WTC11 (cell line): ENCODE data around the gene SLC22A8. TPM values are rescaled to one million over a fixed set of nuclear protein-coding genes. Genes with fewer than 3 reads are reported as not detected.

Source experiments
- ATAC-seq: fragments of 200-7000 bp; cut with Tn5 transposase; 2 replicates; pipeline ENCODE4 v1.10.0; 2021; ENCODE audit warnings: mild to moderate bottlenecking, moderate library complexity
- CTCF ChIA-PET: fragments of 300-600 bp; sonication (Branson Sonifier 250); formaldehyde crosslinking; loops from one replicate; lab custom pipeline; 2021; ENCODE audit warnings: antibody characterized with exemption; lab: Charles Lee
- POLR2A ChIA-PET: fragments of 350-600 bp; sonication (Branson Sonifier 250); formaldehyde crosslinking; loops from one replicate; lab custom pipeline; 2021; ENCODE audit warnings: antibody characterized with exemption; lab: Charles Lee
- DNase-seq: peaks from one replicate; pipeline ENCODE4 v3.0.0; 2021; ENCODE audit warnings: low spot score
- H3K27ac Mint-ChIP-seq: 2 replicates; pipeline ENCODE4 v1.8.0; 2021; ENCODE audit warnings: mixed read lengths
- H3K27me3 Mint-ChIP-seq: 2 replicates; pipeline ENCODE4 v1.8.0; 2021; ENCODE audit warnings: low read depth, mild to moderate bottlenecking, moderate library complexity, mixed read lengths
- H3K36me3 Mint-ChIP-seq: 2 replicates; pipeline ENCODE4 v1.8.0; 2021; ENCODE audit warnings: mixed read lengths
- H3K4me1 Mint-ChIP-seq: 2 replicates; pipeline ENCODE4 v1.8.0; 2022; ENCODE audit warnings: mixed read lengths
- H3K4me3 Mint-ChIP-seq: 2 replicates; pipeline ENCODE4 v1.8.0; 2021; ENCODE audit warnings: mild to moderate bottlenecking, moderate library complexity, mixed read lengths
- H3K9me3 Mint-ChIP-seq: 2 replicates; pipeline ENCODE4 v1.8.0; 2021; ENCODE audit warnings: mixed read lengths
- ESRRA ChIP-seq: sonication (generic); formaldehyde crosslinking; IDR thresholded peaks from 2 replicates; pipeline ENCODE4 v1.8.1; 2022; ENCODE audit warnings: mild to moderate bottlenecking, missing genetic modification reagents, borderline replicate concordance
- FOXJ3 ChIP-seq: sonication (generic); formaldehyde crosslinking; IDR thresholded peaks from 2 replicates; pipeline ENCODE4 v1.9.0; 2021; ENCODE audit warnings: missing genetic modification reagents, mild to moderate bottlenecking, borderline replicate concordance
- GRHL2 ChIP-seq: fragments of 250-450 bp; sonication (Bioruptor Pico); IDR thresholded peaks from 2 replicates; pipeline ENCODE4 v1.8.0; 2022; ENCODE audit warnings: mild to moderate bottlenecking, moderate library complexity; ENCODE audit not compliant: insufficient replicate concordance, severe bottlenecking
- KAT7 ChIP-seq: sonication (generic); formaldehyde crosslinking; IDR thresholded peaks from 2 replicates; pipeline ENCODE4 v1.8.1; 2023; ENCODE audit warnings: missing genetic modification reagents, mild to moderate bottlenecking, borderline replicate concordance
- NR3C1 ChIP-seq: sonication (generic); formaldehyde crosslinking; conservative IDR thresholded peaks from 2 replicates; pipeline ENCODE4 v1.8.1; 2023; ENCODE audit warnings: low read depth, mild to moderate bottlenecking, missing genetic modification reagents
- SMAD3 ChIP-seq: sonication (generic); formaldehyde crosslinking; IDR thresholded peaks from 2 replicates; pipeline ENCODE4 v1.8.0; 2022; ENCODE audit warnings: missing genetic modification reagents, mild to moderate bottlenecking, borderline replicate concordance
- ZBTB21 ChIP-seq: sonication (generic); formaldehyde crosslinking; IDR thresholded peaks from 2 replicates; pipeline ENCODE4 v1.8.1; 2023; ENCODE audit warnings: mild to moderate bottlenecking, missing genetic modification reagents, borderline replicate concordance
- ZNF219 ChIP-seq: sonication (generic); formaldehyde crosslinking; IDR thresholded peaks from 2 replicates; pipeline ENCODE4 v1.8.0; 2023; ENCODE audit warnings: missing genetic modification reagents, mild to moderate bottlenecking, borderline replicate concordance
- ZNF263 ChIP-seq: sonication (generic); formaldehyde crosslinking; IDR thresholded peaks from 2 replicates; pipeline ENCODE4 v1.8.1; 2022; ENCODE audit warnings: low read depth, mild to moderate bottlenecking, moderate library complexity, missing genetic modification reagents
- total RNA-seq: library from RNA; stranded (reverse); gene quantifications from 3 replicates; pipeline ENCODE4 v1.2.3, GENCODE V29; 2021
- TF ChIP-seq, protein P1 (sequence below): fragments of 250-450 bp; sonication (Bioruptor Pico); IDR thresholded peaks from 2 replicates; pipeline ENCODE4 v1.9.0; 2021; ENCODE audit warnings: mild to moderate bottlenecking, borderline replicate concordance
- TF ChIP-seq, protein P2 (sequence below): sonication (generic); formaldehyde crosslinking; IDR thresholded peaks from 2 replicates; pipeline ENCODE4 v1.8.0; 2023; ENCODE audit warnings: missing genetic modification reagents, mild to moderate bottlenecking, borderline replicate concordance
- TF ChIP-seq, protein P3 (sequence below): sonication (generic); formaldehyde crosslinking; IDR thresholded peaks from 2 replicates; pipeline ENCODE4 v1.8.0; 2022; ENCODE audit warnings: mild to moderate bottlenecking, missing genetic modification reagents
- TF ChIP-seq, protein P4 (sequence below): sonication (generic); formaldehyde crosslinking; IDR thresholded peaks from 2 replicates; pipeline ENCODE4 v1.8.0; 2022; ENCODE audit warnings: mild to moderate bottlenecking, missing genetic modification reagents
- TF ChIP-seq, protein P5 (sequence below): sonication (generic); formaldehyde crosslinking; IDR thresholded peaks from 2 replicates; pipeline ENCODE4 v1.8.0; 2023; ENCODE audit warnings: missing genetic modification reagents
- TF ChIP-seq, protein P6 (sequence below): fragments of 250-450 bp; sonication (Bioruptor Pico); IDR thresholded peaks from 2 replicates; pipeline ENCODE4 v1.9.0; 2021; ENCODE audit warnings: mild to moderate bottlenecking
- TF ChIP-seq, protein P7 (sequence below): fragments of 250-450 bp; sonication (Bioruptor Pico); IDR thresholded peaks from 2 replicates; pipeline ENCODE4 v1.9.0; 2021; ENCODE audit warnings: moderate library complexity, mild to moderate bottlenecking, inconsistent platforms, borderline replicate concordance
- TF ChIP-seq, protein P8 (sequence below): sonication (generic); formaldehyde crosslinking; IDR thresholded peaks from 2 replicates; pipeline ENCODE4 v1.8.1; 2022; ENCODE audit warnings: mild to moderate bottlenecking, missing genetic modification reagents, moderate library complexity, borderline replicate concordance
- TF ChIP-seq, protein P9 (sequence below): fragments of 250-450 bp; sonication (Bioruptor Pico); IDR thresholded peaks from 2 replicates; pipeline ENCODE4 v2.1.2; 2022; ENCODE audit warnings: mild to moderate bottlenecking, moderate library complexity

Gene SLC22A8
- total RNA-seq, 1 experiment from 2014 or later, result not detected

DNA sequence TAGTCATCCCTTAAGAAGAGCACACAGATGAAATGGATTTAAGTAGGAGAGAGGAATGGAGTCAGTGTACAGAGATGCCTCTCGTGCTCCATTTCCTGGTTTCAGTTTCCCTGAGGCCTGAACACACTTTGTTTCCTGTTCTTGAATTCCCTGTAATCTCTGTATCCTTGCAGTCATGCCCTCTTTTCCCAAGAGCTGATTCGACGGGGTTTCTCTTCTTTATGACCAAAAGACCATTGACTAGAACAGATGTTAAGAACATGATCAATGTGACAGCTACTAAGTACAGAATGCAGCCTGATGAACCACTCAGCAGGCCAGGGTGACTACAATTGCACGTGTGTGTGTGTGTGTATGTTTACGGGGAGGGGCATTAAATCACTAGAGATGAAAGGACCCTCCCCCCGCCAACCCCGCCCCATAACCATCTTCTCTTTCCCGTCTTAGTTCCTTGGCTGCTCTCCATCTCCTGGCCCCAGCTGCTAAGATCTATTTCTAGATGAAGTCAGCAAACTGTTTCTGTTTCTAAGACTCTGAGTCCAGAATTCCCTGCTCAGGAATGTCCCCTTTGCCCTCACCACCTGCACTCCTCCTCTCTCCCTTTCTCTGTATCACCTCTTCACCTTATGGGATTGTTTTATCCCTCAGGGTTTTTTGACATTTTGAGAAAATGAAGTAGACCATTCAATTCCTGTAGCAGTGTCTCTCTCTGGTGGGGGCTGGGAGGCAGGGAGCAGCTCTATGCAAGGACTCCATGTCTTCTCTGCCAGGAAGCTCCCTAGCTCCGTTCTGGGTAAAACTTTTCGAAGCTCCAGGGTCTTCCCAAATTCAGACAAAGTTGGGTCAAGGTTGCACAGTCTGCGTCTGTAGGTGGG, 56.9 kb downstream of the SLC22A8 start (continued):
- TF ChIP-seq, protein P1, sequence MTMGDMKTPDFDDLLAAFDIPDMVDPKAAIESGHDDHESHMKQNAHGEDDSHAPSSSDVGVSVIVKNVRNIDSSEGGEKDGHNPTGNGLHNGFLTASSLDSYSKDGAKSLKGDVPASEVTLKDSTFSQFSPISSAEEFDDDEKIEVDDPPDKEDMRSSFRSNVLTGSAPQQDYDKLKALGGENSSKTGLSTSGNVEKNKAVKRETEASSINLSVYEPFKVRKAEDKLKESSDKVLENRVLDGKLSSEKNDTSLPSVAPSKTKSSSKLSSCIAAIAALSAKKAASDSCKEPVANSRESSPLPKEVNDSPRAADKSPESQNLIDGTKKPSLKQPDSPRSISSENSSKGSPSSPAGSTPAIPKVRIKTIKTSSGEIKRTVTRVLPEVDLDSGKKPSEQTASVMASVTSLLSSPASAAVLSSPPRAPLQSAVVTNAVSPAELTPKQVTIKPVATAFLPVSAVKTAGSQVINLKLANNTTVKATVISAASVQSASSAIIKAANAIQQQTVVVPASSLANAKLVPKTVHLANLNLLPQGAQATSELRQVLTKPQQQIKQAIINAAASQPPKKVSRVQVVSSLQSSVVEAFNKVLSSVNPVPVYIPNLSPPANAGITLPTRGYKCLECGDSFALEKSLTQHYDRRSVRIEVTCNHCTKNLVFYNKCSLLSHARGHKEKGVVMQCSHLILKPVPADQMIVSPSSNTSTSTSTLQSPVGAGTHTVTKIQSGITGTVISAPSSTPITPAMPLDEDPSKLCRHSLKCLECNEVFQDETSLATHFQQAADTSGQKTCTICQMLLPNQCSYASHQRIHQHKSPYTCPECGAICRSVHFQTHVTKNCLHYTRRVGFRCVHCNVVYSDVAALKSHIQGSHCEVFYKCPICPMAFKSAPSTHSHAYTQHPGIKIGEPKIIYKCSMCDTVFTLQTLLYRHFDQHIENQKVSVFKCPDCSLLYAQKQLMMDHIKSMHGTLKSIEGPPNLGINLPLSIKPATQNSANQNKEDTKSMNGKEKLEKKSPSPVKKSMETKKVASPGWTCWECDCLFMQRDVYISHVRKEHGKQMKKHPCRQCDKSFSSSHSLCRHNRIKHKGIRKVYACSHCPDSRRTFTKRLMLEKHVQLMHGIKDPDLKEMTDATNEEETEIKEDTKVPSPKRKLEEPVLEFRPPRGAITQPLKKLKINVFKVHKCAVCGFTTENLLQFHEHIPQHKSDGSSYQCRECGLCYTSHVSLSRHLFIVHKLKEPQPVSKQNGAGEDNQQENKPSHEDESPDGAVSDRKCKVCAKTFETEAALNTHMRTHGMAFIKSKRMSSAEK, result no peak
- TF ChIP-seq FOXJ3 (CRISPR knock-in tag) (no peak), ESRRA (CRISPR knock-in tag) (no peak)

DNA sequence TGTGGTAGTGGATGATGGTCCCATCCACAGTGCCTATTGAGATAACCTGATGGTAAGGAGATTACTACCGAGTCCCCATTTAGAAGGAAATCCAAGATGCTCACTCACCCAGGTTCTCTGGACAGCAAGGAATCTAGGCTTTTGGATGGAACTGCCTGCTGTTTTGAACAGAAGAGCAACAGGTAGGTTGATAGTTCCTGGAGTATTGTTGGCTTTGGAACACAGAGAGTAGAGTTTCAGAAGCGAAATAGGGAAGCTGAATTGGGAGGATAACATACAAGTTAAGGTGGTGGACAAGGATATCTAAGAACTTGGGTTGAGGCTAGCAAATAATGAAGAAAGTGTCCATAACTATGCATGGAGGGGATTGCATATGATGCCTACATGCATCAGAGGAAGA, 58.5 kb downstream of the SLC22A8 start:
- no peak for DNase-seq
- ATAC-seq, result no peak
- ChIA-PET POLR2A (no interaction called here), CTCF (interaction anchor here (2.5 to 3.7 kb wide), 2 partner anchors 18 to 51 kb away, joined by 6 to 13 read pairs; no protein-coding TSS in a partner anchor)
- no peaks in the 10 kb centered on the region for H3K9me3 Mint-ChIP-seq
- H3K4me1 Mint-ChIP-seq, result peaks cover 8% of the 10 kb centered on the region
- no peaks in the 10 kb centered on the region for H3K36me3 Mint-ChIP-seq
- H3K4me3 Mint-ChIP-seq, result no peak overlapping the region
- no peak overlapping the region for H3K27ac Mint-ChIP-seq
- no peaks in the 10 kb centered on the region; the same call in 1 of the 2 replicates for H3K27me3 Mint-ChIP-seq
- TF ChIP-seq, protein P2, sequence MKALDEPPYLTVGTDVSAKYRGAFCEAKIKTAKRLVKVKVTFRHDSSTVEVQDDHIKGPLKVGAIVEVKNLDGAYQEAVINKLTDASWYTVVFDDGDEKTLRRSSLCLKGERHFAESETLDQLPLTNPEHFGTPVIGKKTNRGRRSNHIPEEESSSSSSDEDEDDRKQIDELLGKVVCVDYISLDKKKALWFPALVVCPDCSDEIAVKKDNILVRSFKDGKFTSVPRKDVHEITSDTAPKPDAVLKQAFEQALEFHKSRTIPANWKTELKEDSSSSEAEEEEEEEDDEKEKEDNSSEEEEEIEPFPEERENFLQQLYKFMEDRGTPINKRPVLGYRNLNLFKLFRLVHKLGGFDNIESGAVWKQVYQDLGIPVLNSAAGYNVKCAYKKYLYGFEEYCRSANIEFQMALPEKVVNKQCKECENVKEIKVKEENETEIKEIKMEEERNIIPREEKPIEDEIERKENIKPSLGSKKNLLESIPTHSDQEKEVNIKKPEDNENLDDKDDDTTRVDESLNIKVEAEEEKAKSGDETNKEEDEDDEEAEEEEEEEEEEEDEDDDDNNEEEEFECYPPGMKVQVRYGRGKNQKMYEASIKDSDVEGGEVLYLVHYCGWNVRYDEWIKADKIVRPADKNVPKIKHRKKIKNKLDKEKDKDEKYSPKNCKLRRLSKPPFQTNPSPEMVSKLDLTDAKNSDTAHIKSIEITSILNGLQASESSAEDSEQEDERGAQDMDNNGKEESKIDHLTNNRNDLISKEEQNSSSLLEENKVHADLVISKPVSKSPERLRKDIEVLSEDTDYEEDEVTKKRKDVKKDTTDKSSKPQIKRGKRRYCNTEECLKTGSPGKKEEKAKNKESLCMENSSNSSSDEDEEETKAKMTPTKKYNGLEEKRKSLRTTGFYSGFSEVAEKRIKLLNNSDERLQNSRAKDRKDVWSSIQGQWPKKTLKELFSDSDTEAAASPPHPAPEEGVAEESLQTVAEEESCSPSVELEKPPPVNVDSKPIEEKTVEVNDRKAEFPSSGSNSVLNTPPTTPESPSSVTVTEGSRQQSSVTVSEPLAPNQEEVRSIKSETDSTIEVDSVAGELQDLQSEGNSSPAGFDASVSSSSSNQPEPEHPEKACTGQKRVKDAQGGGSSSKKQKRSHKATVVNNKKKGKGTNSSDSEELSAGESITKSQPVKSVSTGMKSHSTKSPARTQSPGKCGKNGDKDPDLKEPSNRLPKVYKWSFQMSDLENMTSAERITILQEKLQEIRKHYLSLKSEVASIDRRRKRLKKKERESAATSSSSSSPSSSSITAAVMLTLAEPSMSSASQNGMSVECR (CRISPR knock-in tag), result no peak
- TF ChIP-seq NR3C1 (CRISPR knock-in tag) (no peak), KAT7 (CRISPR knock-in tag) (no peak), ZNF263 (no peak), ZNF219 (CRISPR knock-in tag) (no peak), SMAD3 (CRISPR knock-in tag) (no peak), GRHL2 (CRISPR knock-in tag) (no peak), ZBTB21 (no peak)
- TF ChIP-seq, protein P3, sequence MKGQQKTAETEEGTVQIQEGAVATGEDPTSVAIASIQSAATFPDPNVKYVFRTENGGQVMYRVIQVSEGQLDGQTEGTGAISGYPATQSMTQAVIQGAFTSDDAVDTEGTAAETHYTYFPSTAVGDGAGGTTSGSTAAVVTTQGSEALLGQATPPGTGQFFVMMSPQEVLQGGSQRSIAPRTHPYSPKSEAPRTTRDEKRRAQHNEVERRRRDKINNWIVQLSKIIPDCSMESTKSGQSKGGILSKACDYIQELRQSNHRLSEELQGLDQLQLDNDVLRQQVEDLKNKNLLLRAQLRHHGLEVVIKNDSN, result no peak
- TF ChIP-seq, protein P4, sequence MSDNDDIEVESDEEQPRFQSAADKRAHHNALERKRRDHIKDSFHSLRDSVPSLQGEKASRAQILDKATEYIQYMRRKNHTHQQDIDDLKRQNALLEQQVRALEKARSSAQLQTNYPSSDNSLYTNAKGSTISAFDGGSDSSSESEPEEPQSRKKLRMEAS (CRISPR knock-in tag), result no peak
- TF ChIP-seq, protein P5, sequence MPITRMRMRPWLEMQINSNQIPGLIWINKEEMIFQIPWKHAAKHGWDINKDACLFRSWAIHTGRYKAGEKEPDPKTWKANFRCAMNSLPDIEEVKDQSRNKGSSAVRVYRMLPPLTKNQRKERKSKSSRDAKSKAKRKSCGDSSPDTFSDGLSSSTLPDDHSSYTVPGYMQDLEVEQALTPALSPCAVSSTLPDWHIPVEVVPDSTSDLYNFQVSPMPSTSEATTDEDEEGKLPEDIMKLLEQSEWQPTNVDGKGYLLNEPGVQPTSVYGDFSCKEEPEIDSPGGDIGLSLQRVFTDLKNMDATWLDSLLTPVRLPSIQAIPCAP (CRISPR knock-in tag), result no peak
- TF ChIP-seq, protein P6, sequence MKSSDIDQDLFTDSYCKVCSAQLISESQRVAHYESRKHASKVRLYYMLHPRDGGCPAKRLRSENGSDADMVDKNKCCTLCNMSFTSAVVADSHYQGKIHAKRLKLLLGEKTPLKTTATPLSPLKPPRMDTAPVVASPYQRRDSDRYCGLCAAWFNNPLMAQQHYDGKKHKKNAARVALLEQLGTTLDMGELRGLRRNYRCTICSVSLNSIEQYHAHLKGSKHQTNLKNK (CRISPR knock-in tag), result no peak
- TF ChIP-seq, protein P7, sequence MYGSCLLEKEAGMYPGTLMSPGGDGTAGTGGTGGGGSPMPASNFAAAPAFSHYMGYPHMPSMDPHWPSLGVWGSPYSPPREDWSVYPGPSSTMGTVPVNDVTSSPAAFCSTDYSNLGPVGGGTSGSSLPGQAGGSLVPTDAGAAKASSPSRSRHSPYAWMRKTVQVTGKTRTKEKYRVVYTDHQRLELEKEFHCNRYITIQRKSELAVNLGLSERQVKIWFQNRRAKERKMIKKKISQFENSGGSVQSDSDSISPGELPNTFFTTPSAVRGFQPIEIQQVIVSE (CRISPR knock-in tag), result no peak
- TF ChIP-seq, protein P8, sequence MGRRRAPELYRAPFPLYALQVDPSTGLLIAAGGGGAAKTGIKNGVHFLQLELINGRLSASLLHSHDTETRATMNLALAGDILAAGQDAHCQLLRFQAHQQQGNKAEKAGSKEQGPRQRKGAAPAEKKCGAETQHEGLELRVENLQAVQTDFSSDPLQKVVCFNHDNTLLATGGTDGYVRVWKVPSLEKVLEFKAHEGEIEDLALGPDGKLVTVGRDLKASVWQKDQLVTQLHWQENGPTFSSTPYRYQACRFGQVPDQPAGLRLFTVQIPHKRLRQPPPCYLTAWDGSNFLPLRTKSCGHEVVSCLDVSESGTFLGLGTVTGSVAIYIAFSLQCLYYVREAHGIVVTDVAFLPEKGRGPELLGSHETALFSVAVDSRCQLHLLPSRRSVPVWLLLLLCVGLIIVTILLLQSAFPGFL (CRISPR knock-in tag), result no peak
- TF ChIP-seq, protein P9, sequence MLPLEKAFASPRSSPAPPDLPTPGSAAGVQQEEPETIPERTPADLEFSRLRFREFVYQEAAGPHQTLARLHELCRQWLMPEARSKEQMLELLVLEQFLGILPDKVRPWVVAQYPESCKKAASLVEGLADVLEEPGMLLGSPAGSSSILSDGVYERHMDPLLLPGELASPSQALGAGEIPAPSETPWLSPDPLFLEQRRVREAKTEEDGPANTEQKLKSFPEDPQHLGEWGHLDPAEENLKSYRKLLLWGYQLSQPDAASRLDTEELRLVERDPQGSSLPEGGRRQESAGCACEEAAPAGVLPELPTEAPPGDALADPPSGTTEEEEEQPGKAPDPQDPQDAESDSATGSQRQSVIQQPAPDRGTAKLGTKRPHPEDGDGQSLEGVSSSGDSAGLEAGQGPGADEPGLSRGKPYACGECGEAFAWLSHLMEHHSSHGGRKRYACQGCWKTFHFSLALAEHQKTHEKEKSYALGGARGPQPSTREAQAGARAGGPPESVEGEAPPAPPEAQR, result no peak
